B cell (primary cell): Measurements from ENCODE around the gene PEX7.

Source experiments
- CTCF ChIP-seq: fragments of 200-600 bp; IDR thresholded peaks from one replicate; pipeline ENCODE4 v1.8.0; 2022; ENCODE audit warnings: antibody characterized with exemption, mild to moderate bottlenecking
- EZH2 ChIP-seq: IDR thresholded peaks from 2 replicates; pipeline ENCODE4 v1.6.1; 2012; ENCODE audit warnings: borderline replicate concordance, low read depth, mild to moderate bottlenecking, moderate library complexity, low read length; ENCODE audit not compliant: insufficient read depth, poor library complexity, severe bottlenecking

- TF ChIP-seq EZH2 (no peak), CTCF (no peak)
These were observed 108.1 kb downstream of the PEX7 start for GRCh38 chr6:136930528-136930927.
